Activated T-helper 1 cell treated with Interleukin-2 at 50 U/mL for 16 hours (primary cell): ENCODE measurements around the gene ZNF792.
"Not testable (repeated sequence)": the region's sequence is repeated elsewhere in the genome, so short reads cannot be mapped to it uniquely, and the experiment has no call there.

Experiments used
- DNase-seq: peaks from one replicate; pipeline ENCODE4 v3.0.0-alpha.2; 2020; ENCODE audit warnings: low read depth

ZNF792 gene

DNA sequence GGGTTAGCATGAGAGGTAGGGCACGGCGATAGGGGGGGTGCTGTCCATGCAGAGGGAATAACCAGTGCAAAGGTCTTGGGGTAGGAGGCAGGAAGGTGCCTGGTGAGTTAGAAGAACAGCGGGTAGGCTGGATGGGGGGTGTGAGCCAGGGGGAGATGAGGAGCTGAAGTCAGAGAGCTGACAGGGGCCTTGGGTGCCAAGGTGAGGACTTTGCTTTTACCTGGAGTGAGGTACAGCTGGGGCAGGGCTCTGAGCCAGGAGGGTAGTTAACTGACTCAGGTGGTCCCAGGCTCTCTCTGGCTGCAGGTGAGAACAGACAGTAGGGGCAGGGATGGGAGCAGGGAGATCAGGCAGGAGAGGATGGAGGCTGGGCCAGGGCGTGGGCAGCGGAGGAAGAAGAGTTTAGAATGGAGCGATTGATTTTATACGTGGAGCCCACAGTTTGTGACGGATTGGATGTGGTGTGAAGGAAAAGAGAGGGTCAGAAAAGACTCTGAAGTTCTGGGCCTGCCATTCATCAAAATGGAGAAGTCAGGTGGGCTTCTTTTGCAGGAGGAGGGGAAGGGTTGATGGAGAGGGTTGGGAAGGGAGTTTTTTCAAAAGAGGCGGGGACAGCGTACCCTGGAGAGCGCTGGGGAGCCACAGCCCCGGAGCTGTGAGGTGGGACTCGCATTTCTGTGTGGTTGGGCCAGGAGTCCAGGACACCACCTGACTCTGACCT, 34.9 kb upstream of the ZNF792 start:
- no peak for DNase-seq

- not testable (repeated sequence) for DNase-seq
Observed at GRCh38 chr19:34998224-34998623, 34.2 kb upstream of the ZNF792 start.

DNA sequence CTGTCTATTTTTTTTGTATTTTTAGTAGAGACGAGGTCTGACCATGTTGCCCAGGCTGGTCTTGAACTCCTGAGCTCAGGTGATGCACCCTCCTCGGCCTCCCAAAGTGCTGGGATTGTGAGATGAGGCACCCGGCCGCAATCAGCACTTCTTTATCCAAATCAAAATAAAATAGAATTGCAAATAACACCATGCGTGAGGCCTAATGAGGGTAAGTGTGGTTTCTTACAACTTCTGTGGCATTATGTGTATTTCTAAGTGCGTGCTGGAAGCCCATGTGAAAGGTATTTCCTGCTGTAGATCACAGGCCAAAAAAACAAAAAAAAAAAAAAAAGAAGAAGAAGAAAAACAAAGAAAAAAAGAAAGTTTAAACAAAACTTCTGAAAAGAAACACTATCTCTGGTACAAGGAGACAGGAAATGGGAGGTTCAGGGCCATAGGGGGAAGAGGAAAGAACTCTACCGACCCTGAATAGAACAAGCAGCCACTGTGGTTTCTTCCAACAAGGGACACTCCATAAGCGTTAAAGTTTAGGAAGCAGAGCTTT, 33.1 kb upstream of the ZNF792 start:
- DNase-seq: no peak

DNA sequence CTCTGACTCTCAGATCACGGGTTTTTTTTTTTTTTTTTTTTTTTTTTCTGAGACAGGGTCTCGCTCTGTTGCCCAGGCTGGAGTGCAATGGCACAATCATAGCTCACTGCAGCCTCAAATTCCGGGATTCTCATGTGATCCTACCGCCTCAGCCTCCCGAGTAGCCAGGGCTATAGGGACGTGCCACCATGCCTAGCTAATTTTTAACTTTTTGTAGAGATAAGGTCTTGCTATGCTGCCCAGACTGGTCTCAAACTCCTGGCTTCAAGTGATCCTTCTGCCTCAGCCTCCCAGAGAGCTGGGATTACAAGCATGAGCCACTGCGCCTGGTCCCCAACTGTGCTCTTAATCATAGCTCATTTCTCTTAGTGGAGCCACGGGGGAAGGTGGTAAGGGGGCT, 31.5 kb upstream of the ZNF792 start:
- no peak for DNase-seq

- no peak for DNase-seq
Observed at GRCh38 chr19:34994643-34995541, 30.9 kb upstream of the ZNF792 start.

- no peak for DNase-seq
Observed at GRCh38 chr19:34994286-34994642, 30.2 kb upstream of the ZNF792 start.

DNA sequence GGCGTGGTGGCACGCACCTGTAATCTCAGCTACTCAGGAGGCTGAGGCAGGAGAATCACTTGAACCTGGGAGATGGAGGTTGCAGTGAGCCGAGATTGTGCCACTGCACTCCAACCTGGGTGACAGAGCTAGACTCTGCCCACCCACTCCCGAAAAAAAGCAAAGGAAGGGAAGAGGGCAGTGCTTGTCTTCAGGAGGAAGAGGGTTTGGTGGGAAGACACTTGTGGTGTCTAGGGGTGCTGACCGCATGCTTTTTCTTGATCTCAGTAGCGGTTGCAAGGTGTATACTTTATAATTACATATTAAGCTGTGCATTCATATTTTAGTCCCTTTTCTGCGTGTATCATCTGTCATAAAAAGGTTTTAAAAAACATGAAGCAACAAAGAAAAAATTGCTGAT, 28.6 kb upstream of the ZNF792 start:
- not testable (repeated sequence) for DNase-seq

- DNase-seq: no peak
Observed at GRCh38 chr19:34991542-34992333, 27.7 kb upstream of the ZNF792 start.

GRCh38 chr19:34990578-34991192, 26.7 kb upstream of the ZNF792 start:
- DNase-seq: no peak

GRCh38 chr19:34989298-34989697, 25.3 kb upstream of the ZNF792 start:
- no peak for DNase-seq

DNA sequence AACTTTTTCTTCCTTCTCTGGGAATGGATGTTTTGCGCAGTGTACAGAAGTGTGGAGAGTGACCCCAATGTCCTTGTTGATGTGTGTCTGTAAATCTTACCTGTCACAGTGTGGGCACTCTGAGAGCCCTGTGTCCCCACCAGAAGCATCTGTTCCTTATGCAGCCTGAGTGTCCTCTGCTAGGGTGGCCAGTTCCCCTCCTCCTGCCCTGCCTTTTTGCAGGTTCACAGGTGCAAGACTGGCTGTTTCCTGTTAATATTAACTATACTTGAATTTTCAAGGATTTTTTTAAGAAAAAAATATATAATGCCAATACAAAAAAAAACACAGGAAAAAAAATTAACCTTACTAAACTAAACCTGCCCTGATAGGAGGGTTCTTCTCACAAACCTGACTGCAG, 24.1 kb upstream of the ZNF792 start:
- DNase-seq: no peak

DNA sequence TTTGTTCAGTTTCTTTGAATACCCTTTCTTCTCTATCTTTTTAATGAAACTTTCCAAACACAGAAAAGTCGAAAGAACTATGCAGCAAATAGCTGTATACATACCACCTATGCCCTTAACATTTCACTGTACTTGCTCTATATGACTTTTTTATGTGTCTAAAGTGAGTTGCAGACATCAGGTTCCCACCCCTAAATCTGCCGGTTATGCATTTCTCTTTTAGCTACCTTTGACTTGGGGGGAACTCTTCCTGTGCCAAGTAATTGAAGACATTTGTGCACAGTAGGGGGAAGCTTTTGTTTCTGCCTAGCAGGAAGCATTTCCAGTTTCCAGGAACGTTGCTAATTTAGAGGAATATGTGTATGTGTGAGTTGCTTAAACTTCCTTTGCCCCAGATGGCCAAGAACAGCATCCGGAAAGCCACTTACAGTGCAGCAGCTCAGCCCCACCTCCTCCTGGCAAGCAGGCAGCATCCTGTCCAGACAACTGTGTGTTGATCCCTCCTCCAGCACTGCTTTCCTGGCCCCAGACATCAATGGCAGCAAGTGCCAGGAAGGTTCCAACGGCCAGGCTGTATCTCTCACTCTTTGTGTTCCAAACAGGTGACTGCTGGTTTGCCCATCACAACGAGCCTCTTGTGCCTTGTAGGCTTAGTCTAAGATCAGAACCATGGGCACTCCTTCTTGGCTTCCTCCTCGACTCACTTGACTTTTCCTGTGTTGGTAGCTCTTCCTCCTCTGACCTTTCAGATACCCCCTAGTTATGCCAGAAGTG, 21.4 kb upstream of the ZNF792 start:
- DNase-seq: no peak

DNA sequence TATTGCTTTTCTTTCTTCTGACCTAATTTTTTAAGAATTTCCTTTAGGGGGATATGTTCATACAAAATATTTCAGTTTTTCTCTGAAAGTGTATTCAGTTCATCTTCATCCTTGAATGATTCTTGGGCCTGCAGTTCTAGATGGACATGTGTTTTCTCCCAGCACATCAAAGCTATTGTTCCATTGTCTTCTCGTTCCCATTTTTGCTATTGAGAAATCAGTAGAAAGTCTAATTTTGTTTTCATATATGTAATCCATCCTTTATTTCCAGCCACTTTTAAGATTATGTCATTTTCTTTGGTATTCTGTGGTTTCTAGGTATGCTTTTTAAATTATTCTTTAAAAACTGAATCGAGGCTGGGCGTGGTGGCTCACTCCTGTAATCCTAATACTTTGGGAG, 20.3 kb upstream of the ZNF792 start:
- no peak for DNase-seq

GRCh38 chr19:34983786-34984185, 19.8 kb upstream of the ZNF792 start:
- DNase-seq: no peak

DNA sequence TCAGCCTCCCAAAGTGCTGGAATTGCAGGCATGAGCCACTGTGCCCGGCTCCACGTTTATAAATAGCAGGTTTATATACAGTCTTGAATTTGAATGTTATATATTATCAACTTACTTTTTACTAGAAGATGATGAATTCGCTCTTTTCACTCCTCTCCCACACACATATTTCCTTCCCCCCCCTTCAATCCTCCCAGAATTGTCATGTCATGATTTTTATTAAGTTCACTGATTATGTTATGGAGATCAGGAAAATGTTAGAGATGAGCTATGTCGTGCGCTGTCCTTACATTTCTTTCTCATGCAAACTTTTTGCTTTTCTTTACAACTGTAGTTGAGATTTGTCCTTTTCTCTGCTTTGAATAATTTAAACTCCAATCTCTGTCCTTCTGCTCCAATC, 18.2 kb upstream of the ZNF792 start:
- no peak for DNase-seq

DNA sequence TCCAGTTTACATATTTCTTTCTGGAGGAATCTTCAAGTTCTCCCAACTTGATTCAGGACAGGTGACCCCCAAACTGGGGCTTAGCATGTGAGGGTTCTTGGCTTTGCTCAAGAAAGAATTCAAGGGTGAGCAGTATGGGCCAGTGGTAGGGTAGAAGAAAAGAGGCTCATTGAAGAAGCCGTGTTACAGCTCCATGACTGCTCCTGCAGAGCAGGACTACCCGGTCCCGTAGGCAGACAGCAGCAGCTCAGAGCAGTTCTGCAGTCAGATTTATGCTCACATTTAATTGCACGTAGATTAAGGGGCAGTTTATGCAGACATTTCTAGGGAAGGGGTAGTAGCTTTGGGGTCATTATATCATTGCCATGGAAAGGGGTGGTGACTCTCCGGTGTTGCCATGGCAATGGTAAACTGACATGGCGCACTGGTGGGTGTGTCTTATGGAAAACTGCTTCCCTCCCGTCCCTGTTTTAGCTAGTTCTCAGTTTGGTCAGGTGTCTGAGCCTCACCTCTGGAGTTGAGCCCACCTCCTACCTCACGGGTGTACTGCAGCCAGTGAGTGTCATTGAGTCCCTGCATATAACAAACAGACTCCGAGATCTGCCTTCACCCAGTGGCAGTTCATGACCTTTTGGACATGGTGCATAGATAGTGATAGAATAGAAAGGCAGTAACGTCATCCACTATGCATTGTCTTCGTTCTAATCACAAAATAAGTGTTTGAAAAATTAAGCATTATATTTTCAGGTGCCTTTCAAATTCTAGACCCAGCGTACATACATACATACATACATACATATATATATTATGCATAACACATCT, 16.0 kb upstream of the ZNF792 start:
- no peak for DNase-seq

DNA sequence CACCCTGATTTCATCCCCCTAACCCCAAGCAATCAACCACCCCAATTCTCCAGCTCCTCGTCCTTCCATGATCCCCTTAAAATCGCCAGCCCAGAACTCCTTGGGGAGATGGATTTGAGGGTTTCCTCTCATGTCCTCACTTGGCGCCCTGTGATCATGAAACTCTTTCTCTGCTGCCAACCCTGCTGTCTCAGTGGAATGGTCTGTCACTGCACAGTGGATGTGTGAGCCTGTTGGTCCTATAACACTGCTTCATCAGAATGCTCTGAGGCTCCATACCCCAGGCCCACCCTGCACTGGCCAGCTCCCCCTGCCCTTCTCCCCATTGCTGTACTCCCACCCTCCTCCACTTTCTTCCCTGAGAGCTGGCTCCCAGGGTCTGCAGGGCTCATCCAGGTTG, 12.6 kb upstream of the ZNF792 start:
- no peak for DNase-seq

DNA sequence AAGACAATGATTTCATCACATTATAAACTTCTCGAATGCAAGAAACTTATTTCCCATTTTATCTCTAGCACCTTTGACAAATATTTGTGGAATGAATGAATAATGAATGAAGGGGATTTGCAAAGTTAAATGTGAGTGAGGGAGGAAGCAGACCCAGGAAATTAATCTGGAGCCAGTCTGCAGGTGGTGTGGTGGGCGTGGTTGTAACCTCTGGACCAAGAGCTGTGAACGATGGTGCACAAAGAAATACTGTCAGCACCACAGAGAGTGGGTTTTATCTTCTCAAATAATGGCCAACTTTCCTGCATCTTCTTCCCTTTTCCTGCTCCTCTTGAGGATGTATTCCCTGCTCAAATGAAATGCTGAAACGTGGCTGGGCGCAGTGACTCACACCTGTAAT, 11.0 kb upstream of the ZNF792 start:
- DNase-seq: no peak

GRCh38 chr19:34974646-34975045, 10.6 kb upstream of the ZNF792 start:
- no peak for DNase-seq

GRCh38 chr19:34972163-34972705, 8.2 kb upstream of the ZNF792 start:
- DNase-seq: no peak
